ENCODE data around the gene GSTO1. TPM values are rescaled to one million over a fixed set of nuclear protein-coding genes. Genes with fewer than 3 reads are reported as not detected.
A peak's percentile ranks its signal among the peaks of the same experiment; 100 is the strongest.

GSTO1 gene
- total and polyA plus RNA-seq, 9 of the 15 experiments (the other 6 are each of a cell fraction or from before 2014, with no cell fraction given), result 136 to 592 (median 237) TPM

- H3K36me3 ChIP-seq (ENCODE audit: control insufficient read depth, insufficient read depth, low read length), result peaks cover 57% of the 10 kb centered on the region; the same call in 2 of the 3 replicates
- no peak overlapping the region for H3K9ac ChIP-seq (ENCODE audit: insufficient read depth in 1 of 2, low read depth in 2 of 2, low read length in 2 of 2)
- H3K9me1 ChIP-seq (ENCODE audit: control insufficient read depth, insufficient read depth, low read length), result no peaks in the 10 kb centered on the region
- DNase-seq (ENCODE audit: extremely low read depth in 1 of 4, low spot score in 3 of 4) (no peak), FAIRE-seq (no peak), ATAC-seq (peak; percentile 21)
- no peaks in the 10 kb centered on the region for H3K9me3 ChIP-seq (replicated peaks; ENCODE audit: control insufficient read depth, insufficient read depth, low read depth, low read length)
- no peak overlapping the region for H2AFZ ChIP-seq (ENCODE audit: low read depth, low read length)
- no peaks in the 10 kb centered on the region; a peak in 3 of 5 replicates for H3K4me1 ChIP-seq (replicated peaks in 1 of 2; ENCODE audit: control insufficient read depth in 2 of 2, insufficient read depth in 2 of 2, low read length in 2 of 2)
- peaks cover 33% of the 10 kb centered on the region for H3K79me2 ChIP-seq (ENCODE audit: control insufficient read depth, insufficient read depth, low read length)
- H3K4me2 ChIP-seq (ENCODE audit: insufficient read depth, low read length), result no peak overlapping the region
- no TSS peak for BruUV-seq (replicated peaks)
- H3K4me3 ChIP-seq, result no peak overlapping the region
- CTCF ChIA-PET (ENCODE audit: low intra/inter-chr PET ratio), result interaction anchor here (0.5 kb wide), 1 partner anchor 501 kb away, joined by 3 read pairs; no protein-coding TSS in a partner anchor
- H3K27ac ChIP-seq (ENCODE audit: extremely low read depth, low read depth, low read length), result no peak overlapping the region
- WGBS (ENCODE audit: insufficient coverage, low coverage, missing lambda C conversion rate), result 84% methylated on average over 15 of the region's 15 CpGs
- no peaks in the 10 kb centered on the region for H3K27me3 ChIP-seq (ENCODE audit: control insufficient read depth in 2 of 2, insufficient read depth in 2 of 2, low read length in 2 of 2)
- in situ Hi-C loops (cut with MboI), result loop anchor here (5.0 kb wide), 1 partner anchor 37 kb away; no protein-coding TSS in a partner anchor
- peaks cover 18% of the 10 kb centered on the region for H4K20me1 ChIP-seq (replicated peaks; ENCODE audit: control insufficient read depth, insufficient read depth, low read length)
- intact Hi-C loops (cut with micrococcal nuclease), result no loop called here
- POLR2A ChIA-PET, result interaction anchor here (0.6 to 1.6 kb wide), 5 partner anchors 9 to 313 kb away, joined by 3 to 4 read pairs (median 4); no protein-coding TSS in a partner anchor
- TF ChIP-seq EWSR1 (IDR thresholded peaks at IDR 0.05; ENCODE audit: borderline replicate concordance, low read depth, partially characterized antibody), result no peak
- no peak for TF ChIP-seq KLF10 (CRISPR knock-in tag; IDR thresholded peaks at IDR 0.05)
- no peak for TF ChIP-seq RB1 (IDR thresholded peaks at IDR 0.05; ENCODE audit: low read depth)
- TF ChIP-seq ZNF165 (CRISPR knock-in tag; IDR thresholded peaks at IDR 0.05; ENCODE audit: borderline replicate concordance), result no peak
- TF ChIP-seq ZNF124 (CRISPR knock-in tag; IDR thresholded peaks at IDR 0.05), result no peak
- TF ChIP-seq POLR2A (conservative IDR thresholded peaks at IDR 0.05), result peak; percentile 58; the same call in 1 of the 2 replicates
- 0 out of 2 replicates have a peak, but pooled peaks have one; percentile 25 for TF ChIP-seq POLR2AphosphoS5 (IDR thresholded peaks at IDR 0.05; ENCODE audit: control insufficient read depth, insufficient read depth, low read depth, low read length)
- TF ChIP-seq FOXP4 (CRISPR knock-in tag; IDR thresholded peaks at IDR 0.05; ENCODE audit: borderline replicate concordance), result no peak
- no peak for TF ChIP-seq XRCC5 (IDR thresholded peaks at IDR 0.05; ENCODE audit: low read depth, low read length)
- peak; percentile 28; the same call in 1 of the 2 replicates for TF ChIP-seq SUPT5H (IDR thresholded peaks at IDR 0.05)
- TF ChIP-seq SIX5 (IDR thresholded peaks at IDR 0.05; ENCODE audit: borderline replicate concordance in 1 of 2, insufficient read depth in 1 of 2, low read depth in 1 of 2, low read length in 2 of 2), result no peak
- no peak for TF ChIP-seq FOXK2 (conservative IDR thresholded peaks at IDR 0.05 in 1 of 2, IDR thresholded peaks at IDR 0.05 in 1 of 2; ENCODE audit: low read depth in 2 of 2)
- no peak for TF ChIP-seq TAL1 (IDR thresholded peaks at IDR 0.05)
- TF ChIP-seq POLR2G (IDR thresholded peaks at IDR 0.05; ENCODE audit: low read depth, low read length), result 0 out of 2 replicates have a peak, but pooled peaks have one; percentile 36
- TF ChIP-seq ZNF512 (tag; IDR thresholded peaks at IDR 0.05), result no peak
Observed at GRCh38 chr10:104309980-104310978, 55.6 kb downstream of the GSTO1 start.
